Trophoblast cell (in vitro differentiated cells and primary cell): ENCODE measurements around the gene KDF1.
A peak's percentile ranks its signal among the peaks of the same experiment; 100 is the strongest.

ENCODE experiments used
- DNase-seq, 2 donors: peaks; one replicate each; pipeline ENCODE4 v3.0.0-alpha.2; 2016
- H2AFZ ChIP-seq: 2 replicates; pipeline ENCODE4 v1.6.1; 2013; ENCODE audit warnings: low read length, moderate library complexity, mild to moderate bottlenecking; ENCODE audit not compliant: insufficient read depth, poor library complexity
- H2AK5ac ChIP-seq: 2 replicates; pipeline ENCODE4 v1.6.1; 2013; ENCODE audit warnings: mild to moderate bottlenecking, low read length
- H2BK120ac ChIP-seq: 2 replicates; pipeline ENCODE4 v1.6.1; 2013; ENCODE audit warnings: low read length, mild to moderate bottlenecking, moderate library complexity; ENCODE audit not compliant: insufficient read depth, poor library complexity
- H2BK12ac ChIP-seq: 2 replicates; pipeline ENCODE4 v1.6.1; 2013; ENCODE audit warnings: mild to moderate bottlenecking, low read length, moderate library complexity
- H2BK5ac ChIP-seq: 2 replicates; pipeline ENCODE4 v1.6.1; 2013; ENCODE audit warnings: low read length, low read depth, moderate library complexity, mild to moderate bottlenecking; ENCODE audit not compliant: poor library complexity
- H3K14ac ChIP-seq: 2 replicates; pipeline ENCODE4 v1.6.1; 2013; ENCODE audit warnings: mild to moderate bottlenecking, low read length
- H3K18ac ChIP-seq: 2 replicates; pipeline ENCODE4 v1.6.1; 2013; ENCODE audit warnings: mild to moderate bottlenecking, low read length
- H3K23ac ChIP-seq: 2 replicates; pipeline ENCODE4 v1.6.1; 2013; ENCODE audit warnings: low read length
- H3K27ac ChIP-seq: 2 replicates; pipeline ENCODE4 v1.5.1; 2013; ENCODE audit warnings: low read depth, mild to moderate bottlenecking, inconsistent platforms, low read length, moderate library complexity
- H3K27me3 ChIP-seq: 2 replicates; pipeline ENCODE4 v1.6.1; 2013; ENCODE audit warnings: inconsistent platforms, mild to moderate bottlenecking, low read length, moderate library complexity; ENCODE audit not compliant: insufficient read depth
- H3K36me3 ChIP-seq, 2 experiments: 1 replicate in 1 of 2; 2 replicates in 1 of 2; pipeline ENCODE4 v1.6.1; 2013; ENCODE audit warnings: low read length in 2 of 2, mild to moderate bottlenecking in 2 of 2, moderate library complexity in 1 of 2; ENCODE audit not compliant: insufficient read depth in 2 of 2, control insufficient read depth in 1 of 2
- H3K4ac ChIP-seq: 2 replicates; pipeline ENCODE4 v1.6.1; 2013; ENCODE audit warnings: low read depth, mild to moderate bottlenecking, low read length, moderate library complexity
- H3K4me1 ChIP-seq, 2 experiments: 1 replicate in 1 of 2; 2 replicates in 1 of 2; pipeline ENCODE4 v1.6.1; 2013; ENCODE audit warnings: low read length in 2 of 2, mild to moderate bottlenecking in 2 of 2, moderate library complexity in 1 of 2; ENCODE audit not compliant: insufficient read depth in 2 of 2, control insufficient read depth in 1 of 2
- H3K4me2 ChIP-seq: 2 replicates; pipeline ENCODE4 v1.6.1; 2013; ENCODE audit warnings: inconsistent platforms, mild to moderate bottlenecking, low read length, moderate library complexity
- H3K4me3 ChIP-seq: 2 replicates; pipeline ENCODE4 v1.5.1; 2013; ENCODE audit warnings: mild to moderate bottlenecking, low read depth, low read length, inconsistent platforms
- H3K79me1 ChIP-seq: one replicate; pipeline ENCODE4 v1.6.1; 2013; ENCODE audit warnings: low read length
- H3K79me2 ChIP-seq: 2 replicates; pipeline ENCODE4 v1.6.1; 2013; ENCODE audit warnings: low read length, mild to moderate bottlenecking; ENCODE audit not compliant: control insufficient read depth, insufficient read depth, poor library complexity
- H3K9ac ChIP-seq: 2 replicates; pipeline ENCODE4 v1.6.1; 2013; ENCODE audit warnings: mild to moderate bottlenecking, low read length
- H3K9me3 ChIP-seq: 2 replicates; pipeline ENCODE4 v1.6.1; 2013; ENCODE audit warnings: low read depth, mild to moderate bottlenecking, control low read depth, inconsistent platforms, low read length; ENCODE audit not compliant: insufficient read depth
- H4K12ac ChIP-seq: 2 replicates; pipeline ENCODE4 v1.6.1; 2013; ENCODE audit warnings: low read depth, mild to moderate bottlenecking, low read length, moderate library complexity
- H4K8ac ChIP-seq: 2 replicates; pipeline ENCODE4 v1.6.1; 2013; ENCODE audit warnings: low read depth, mild to moderate bottlenecking, low read length, moderate library complexity
- H4K91ac ChIP-seq: one replicate; pipeline ENCODE4 v1.6.1; 2013; ENCODE audit warnings: low read depth, mild to moderate bottlenecking, low read length, moderate library complexity
- WGBS: extraction: QIAGEN DNeasy Blood & Tissue Kit; methylation state at CpG from one replicate; pipeline ENCODE4 v1.1.7; 2013; ENCODE audit warnings: missing lambda C conversion rate; ENCODE audit not compliant: insufficient read length, insufficient coverage; ENCODE audit errors: extremely low coverage; 5-methylcytosine and 5-hydroxymethylcytosine counted together

Gene KDF1

GRCh38 chr1:27005648-27006496 is 45.6 kb upstream of the KDF1 start:
- Histone ChIP-seq H3K9me3 (peaks cover 3% of the 10 kb centered on the region), H3K27ac (no peak overlapping the region), H2AFZ (no peak overlapping the region), H2BK120ac (no peak overlapping the region), H2BK5ac (no peak overlapping the region), H3K23ac (no peak overlapping the region), H2BK12ac (no peak overlapping the region), H3K79me1 (peaks cover 22% of the 10 kb centered on the region), H3K27me3 (no peaks in the 10 kb centered on the region), H3K4ac (peak overlapping the region; percentile 4), H3K4me2 (no peak overlapping the region), H3K4me3 (no peak overlapping the region), H4K91ac (no peak overlapping the region), H2AK5ac (no peak overlapping the region), H3K9ac (no peak overlapping the region), H3K4me1 (peaks cover 42 to 62% of the 10 kb centered on the region in 2 experiments), H4K8ac (no peak overlapping the region), H3K36me3 (peaks cover 20 to 28% of the 10 kb centered on the region in 2 experiments), H3K18ac (peak overlapping the region; percentile 5), H3K79me2 (peaks cover 9% of the 10 kb centered on the region), H4K12ac (no peak overlapping the region), H3K14ac (no peak overlapping the region)
- no CpG with 5 or more reads among the region's 48 CpGs for WGBS
- no peak for DNase-seq

- peaks cover 35 to 58% of the 10 kb centered on the region in 2 experiments for H3K4me1 ChIP-seq
- no peak overlapping the region for H4K8ac ChIP-seq
- no CpG with 5 or more reads among the region's 3 CpGs for WGBS
- peaks cover 9% of the 10 kb centered on the region for H3K79me2 ChIP-seq
- no peak overlapping the region for H2BK5ac ChIP-seq
- no peak overlapping the region for H4K91ac ChIP-seq
- H3K14ac ChIP-seq: no peak overlapping the region
- no peak overlapping the region for H3K27ac ChIP-seq
- H3K79me1 ChIP-seq: peaks cover 17% of the 10 kb centered on the region
- H3K23ac ChIP-seq: no peak overlapping the region
- H2AK5ac ChIP-seq: no peak overlapping the region
- H3K18ac ChIP-seq: no peak overlapping the region
- H4K12ac ChIP-seq: no peak overlapping the region
- no peak overlapping the region for H3K4me2 ChIP-seq
- H3K9me3 ChIP-seq: peaks cover 3% of the 10 kb centered on the region
- no peak overlapping the region for H3K4ac ChIP-seq
- H2AFZ ChIP-seq: no peak overlapping the region
- H3K9ac ChIP-seq: no peak overlapping the region
- H3K36me3 ChIP-seq: peaks cover 20 to 28% of the 10 kb centered on the region in 2 experiments
- DNase-seq: no peak
- H2BK12ac ChIP-seq: no peak overlapping the region
- H2BK120ac ChIP-seq: no peak overlapping the region
- H3K4me3 ChIP-seq: no peak overlapping the region
- no peaks in the 10 kb centered on the region for H3K27me3 ChIP-seq
Observed at GRCh38 chr1:27005166-27005530, 44.9 kb upstream of the KDF1 start.

DNA sequence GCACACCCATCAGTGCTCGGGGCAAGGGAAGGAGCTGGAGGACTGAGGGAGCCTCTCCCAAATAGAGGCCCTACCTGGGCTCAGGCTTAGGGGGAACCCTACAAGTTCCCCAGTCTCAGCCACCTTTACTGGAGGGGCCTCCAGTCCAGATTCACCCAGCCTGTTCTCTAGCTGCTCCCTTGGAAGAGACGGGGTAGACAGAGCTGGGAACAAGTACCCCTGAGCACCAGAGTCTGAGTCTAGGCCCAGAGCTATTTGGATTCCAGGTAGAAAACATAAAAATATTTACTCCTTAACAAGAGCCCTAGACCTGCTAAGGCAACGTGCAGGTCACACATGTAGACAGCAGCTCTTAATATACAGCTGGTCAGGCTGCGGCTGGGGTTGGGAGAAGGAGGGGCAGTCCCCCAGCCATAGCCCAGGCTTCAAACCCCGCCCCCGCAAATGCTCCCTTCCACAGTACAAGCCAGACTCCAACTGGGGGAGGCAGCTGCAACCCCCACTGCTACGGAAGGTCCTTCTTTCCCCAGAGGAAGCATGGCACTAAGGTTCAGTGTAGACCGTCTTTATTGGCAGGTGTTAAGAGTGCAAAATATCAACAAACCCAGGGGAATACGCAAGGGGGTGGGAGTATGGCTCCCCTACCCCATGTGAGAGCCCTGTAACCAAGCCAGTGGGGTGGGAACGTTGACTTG is 44.4 kb upstream of the KDF1 start:
- H3K18ac ChIP-seq: no peak overlapping the region
- H3K27me3 ChIP-seq: no peaks in the 10 kb centered on the region
- H3K9me3 ChIP-seq: peaks cover 3% of the 10 kb centered on the region
- H3K4me1 ChIP-seq: peaks cover 33 to 56% of the 10 kb centered on the region in 2 experiments
- H3K27ac ChIP-seq: no peak overlapping the region
- no peak overlapping the region for H3K4me2 ChIP-seq
- H2AFZ ChIP-seq: no peak overlapping the region
- no peak overlapping the region for H4K12ac ChIP-seq
- H3K23ac ChIP-seq: no peak overlapping the region
- no peak overlapping the region for H2AK5ac ChIP-seq
- no peak overlapping the region for H2BK120ac ChIP-seq
- H2BK12ac ChIP-seq: no peak overlapping the region
- WGBS: no CpG with 5 or more reads among the region's 10 CpGs
- DNase-seq: no peak
- peaks cover 20 to 28% of the 10 kb centered on the region in 2 experiments for H3K36me3 ChIP-seq
- H3K4me3 ChIP-seq: no peak overlapping the region
- no peak overlapping the region for H3K9ac ChIP-seq
- no peak overlapping the region for H4K91ac ChIP-seq
- no peak overlapping the region for H3K14ac ChIP-seq
- H3K4ac ChIP-seq: no peak overlapping the region
- no peak overlapping the region for H4K8ac ChIP-seq
- H3K79me1 ChIP-seq: peaks cover 14% of the 10 kb centered on the region
- H2BK5ac ChIP-seq: no peak overlapping the region
- peaks cover 5% of the 10 kb centered on the region for H3K79me2 ChIP-seq

GRCh38 chr1:27003745-27004470 is 43.6 kb upstream of the KDF1 start:
- H3K18ac ChIP-seq: no peak overlapping the region
- H3K4me1 ChIP-seq: peaks cover 30 to 51% of the 10 kb centered on the region in 2 experiments
- no peak overlapping the region for H3K4me2 ChIP-seq
- H2BK5ac ChIP-seq: no peak overlapping the region
- H3K9ac ChIP-seq: no peak overlapping the region
- peaks cover 20 to 28% of the 10 kb centered on the region in 2 experiments for H3K36me3 ChIP-seq
- H3K4ac ChIP-seq: no peak overlapping the region
- no peak overlapping the region for H4K91ac ChIP-seq
- H4K8ac ChIP-seq: no peak overlapping the region
- WGBS: no CpG with 5 or more reads among the region's 7 CpGs
- H2AFZ ChIP-seq: no peak overlapping the region
- DNase-seq: no peak
- no peak overlapping the region for H3K27ac ChIP-seq
- no peak overlapping the region for H3K23ac ChIP-seq
- peaks cover 14% of the 10 kb centered on the region for H3K79me1 ChIP-seq
- no peak overlapping the region for H2BK120ac ChIP-seq
- H4K12ac ChIP-seq: no peak overlapping the region
- no peak overlapping the region for H3K14ac ChIP-seq
- no peak overlapping the region for H2BK12ac ChIP-seq
- H3K9me3 ChIP-seq: peaks cover 3% of the 10 kb centered on the region
- H3K4me3 ChIP-seq: no peak overlapping the region
- H3K27me3 ChIP-seq: no peaks in the 10 kb centered on the region
- H3K79me2 ChIP-seq: peaks cover 2% of the 10 kb centered on the region
- no peak overlapping the region for H2AK5ac ChIP-seq
